ENCODE results near the gene TMEM135. TPM values are rescaled to one million over a fixed set of nuclear protein-coding genes. Genes with fewer than 3 reads are reported as not detected.

TMEM135 gene
- total RNA-seq, 2 experiments from 2014 or later, result 21.6 to 22.8 TPM

- ChIA-PET POLR2A (no interaction called here), CTCF (no interaction called here)
These were observed 291.4 kb downstream of the TMEM135 start for GRCh38 chr11:87329172-87329571.

GRCh38 chr11:87330187-87330601, 292.5 kb downstream of the TMEM135 start:
- ChIA-PET POLR2A (no interaction called here), CTCF (no interaction called here)

GRCh38 chr11:87331273-87331672, 293.5 kb downstream of the TMEM135 start:
- CTCF ChIA-PET, result no interaction called here
- POLR2A ChIA-PET, result no interaction called here

- ChIA-PET POLR2A (no interaction called here), CTCF (no interaction called here)
These were observed 300.4 kb downstream of the TMEM135 start for GRCh38 chr11:87338046-87338639.

- ChIA-PET POLR2A (no interaction called here), CTCF (no interaction called here)
These were observed 301.7 kb downstream of the TMEM135 start for GRCh38 chr11:87339416-87339815.

- ChIA-PET POLR2A (no interaction called here), CTCF (no interaction called here)
These were observed 309.7 kb downstream of the TMEM135 start for GRCh38 chr11:87347441-87347840.

GRCh38 chr11:87347854-87348253, 310.1 kb downstream of the TMEM135 start:
- ChIA-PET CTCF (no interaction called here), POLR2A (no interaction called here)

- POLR2A ChIA-PET, result no interaction called here
These were observed 313.9 kb downstream of the TMEM135 start for GRCh38 chr11:87351676-87352075.

GRCh38 chr11:87352759-87353707, 315.3 kb downstream of the TMEM135 start:
- POLR2A ChIA-PET, result interaction anchor here (0.6 kb wide), 1 partner anchor 41 kb away, joined by 3 read pairs; no protein-coding TSS in a partner anchor

More at GRCh38 chr11:87351676-87352075, 313.9 kb downstream of the TMEM135 start:
- CTCF ChIA-PET, result interaction anchor here (0.9 to 2.6 kb wide), 3 partner anchors 68 to 70 kb away, joined by 4 to 19 read pairs (median 4); no protein-coding TSS in a partner anchor

GRCh38 chr11:87353771-87354345, 316.1 kb downstream of the TMEM135 start:
- CTCF ChIA-PET, result interaction anchor here (1.1 to 2.6 kb wide), 4 partner anchors 64 to 1190 kb away, joined by 4 to 19 read pairs (median 8); no protein-coding TSS in a partner anchor

More at GRCh38 chr11:87352759-87353707, 315.3 kb downstream of the TMEM135 start:
- CTCF ChIA-PET, result interaction anchor here (0.5 to 2.6 kb wide), 9 partner anchors 18 to 1191 kb away, joined by 3 to 19 read pairs (median 4); no protein-coding TSS in a partner anchor

GRCh38 chr11:87355596-87355995, 317.9 kb downstream of the TMEM135 start:
- CTCF ChIA-PET, result interaction anchor here (1.4 kb wide), 1 partner anchor 65 kb away, joined by 6 read pairs; no protein-coding TSS in a partner anchor
- POLR2A ChIA-PET, result no interaction called here

More at GRCh38 chr11:87353771-87354345, 316.1 kb downstream of the TMEM135 start:
- POLR2A ChIA-PET, result no interaction called here

GRCh38 chr11:87356428-87356827, 318.7 kb downstream of the TMEM135 start:
- CTCF ChIA-PET, result interaction anchor here (1.4 kb wide), 1 partner anchor 64 kb away, joined by 6 read pairs; no protein-coding TSS in a partner anchor
- POLR2A ChIA-PET, result no interaction called here

- CTCF ChIA-PET, result interaction anchor here (1.5 kb wide), 1 partner anchor 63 kb away, joined by 5 read pairs; no protein-coding TSS in a partner anchor
- POLR2A ChIA-PET, result no interaction called here
These were observed 320.7 kb downstream of the TMEM135 start for GRCh38 chr11:87358461-87358860.

- ChIA-PET POLR2A (no interaction called here), CTCF (interaction anchor here (1.5 kb wide), 1 partner anchor 62 kb away, joined by 5 read pairs; no protein-coding TSS in a partner anchor)
These were observed 321.7 kb downstream of the TMEM135 start for GRCh38 chr11:87359401-87359800.

- CTCF ChIA-PET, result no interaction called here
- POLR2A ChIA-PET, result no interaction called here
These were observed 324.2 kb downstream of the TMEM135 start for GRCh38 chr11:87361891-87362290.

- CTCF ChIA-PET, result interaction anchor here (1.3 kb wide), 1 partner anchor 14 kb away, joined by 3 read pairs; no protein-coding TSS in a partner anchor
These were observed 328.6 kb downstream of the TMEM135 start for GRCh38 chr11:87366346-87366745.

GRCh38 chr11:87366763-87367405, 329.1 kb downstream of the TMEM135 start:
- CTCF ChIA-PET, result interaction anchor here (1.3 kb wide), 1 partner anchor 15 kb away, joined by 3 read pairs; no protein-coding TSS in a partner anchor
- POLR2A ChIA-PET, result no interaction called here

More at GRCh38 chr11:87366346-87366745, 328.6 kb downstream of the TMEM135 start:
- POLR2A ChIA-PET, result no interaction called here

GRCh38 chr11:87368151-87368550, 330.4 kb downstream of the TMEM135 start:
- POLR2A ChIA-PET, result no interaction called here
- CTCF ChIA-PET, result interaction anchor here (0.6 kb wide), 1 partner anchor 510 kb away, joined by 3 read pairs; no protein-coding TSS in a partner anchor

- CTCF ChIA-PET, result interaction anchor here (0.6 kb wide), 1 partner anchor 510 kb away, joined by 3 read pairs; no protein-coding TSS in a partner anchor
- POLR2A ChIA-PET, result no interaction called here
These were observed 331.2 kb downstream of the TMEM135 start for GRCh38 chr11:87368858-87369480.

Measured in activated CD8-positive, alpha-beta memory T cell treated with anti-CD3 and anti-CD28 coated beads for 36 hours (primary cell).